H4 (cell line): ENCODE results near the gene DCBLD1. TPM values are rescaled to one million over a fixed set of nuclear protein-coding genes. Genes with fewer than 3 reads are reported as not detected.

ENCODE experiments used
- DNase-seq: peaks from one replicate; pipeline ENCODE4 v3.0.0-alpha.2; 2015; ENCODE audit warnings: low spot score
- total RNA-seq: library from RNA; depleted of rRNA; stranded (reverse); fragments of >200 nt; shearing (Covaris generic); gene quantifications from 2 replicates; pipeline ENCODE4 v1.2.3, GENCODE V29; 2014

The DCBLD1 gene
- total RNA-seq, 1 experiment from 2014 or later = 17.3 TPM

GRCh38 chr6:117530467-117531242 lies 48.2 kb downstream of the DCBLD1 start:
- no peak for DNase-seq

DNA sequence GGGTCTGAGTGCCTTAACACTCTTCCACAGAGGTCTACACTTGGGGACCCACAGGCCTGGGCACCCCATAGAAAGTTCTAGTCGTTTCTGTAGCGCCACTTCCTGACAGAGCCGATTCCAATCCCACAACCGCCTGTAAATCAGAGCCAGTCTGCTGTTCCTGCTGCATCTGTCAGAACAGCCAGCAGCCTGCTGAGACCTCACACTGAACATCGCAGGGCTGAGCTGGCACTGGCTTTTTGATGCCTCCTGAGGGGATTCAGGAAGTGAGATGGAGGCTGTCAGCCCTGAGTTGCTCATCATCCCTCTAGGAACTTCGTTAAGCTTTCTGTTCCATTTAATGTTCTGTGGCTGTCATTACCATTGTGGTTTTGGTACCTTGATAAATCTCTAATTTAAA lies 48.9 kb downstream of the DCBLD1 start:
- no peak for DNase-seq

GRCh38 chr6:117531809-117532725 lies 49.6 kb downstream of the DCBLD1 start:
- no peak for DNase-seq

DNA sequence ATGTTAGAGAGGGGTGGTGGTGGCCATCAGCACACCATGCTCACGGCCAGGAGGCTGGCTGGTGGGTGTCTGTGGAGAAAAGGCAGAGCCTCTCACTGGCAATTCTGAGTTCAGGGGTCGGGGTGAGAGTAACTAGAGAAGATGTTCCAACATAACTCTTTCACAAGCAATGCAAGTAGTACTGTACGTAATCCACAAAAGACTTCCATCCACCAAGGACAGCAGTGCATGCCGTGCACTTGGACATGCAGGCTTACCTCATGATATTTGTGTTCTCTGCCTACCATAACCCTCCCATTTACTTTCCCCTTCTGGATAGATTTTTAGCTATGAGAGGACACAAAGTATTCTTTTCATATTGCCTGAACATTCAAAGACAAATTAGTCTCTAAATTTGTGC lies 51.3 kb downstream of the DCBLD1 start:
- DNase-seq = no peak

DNA sequence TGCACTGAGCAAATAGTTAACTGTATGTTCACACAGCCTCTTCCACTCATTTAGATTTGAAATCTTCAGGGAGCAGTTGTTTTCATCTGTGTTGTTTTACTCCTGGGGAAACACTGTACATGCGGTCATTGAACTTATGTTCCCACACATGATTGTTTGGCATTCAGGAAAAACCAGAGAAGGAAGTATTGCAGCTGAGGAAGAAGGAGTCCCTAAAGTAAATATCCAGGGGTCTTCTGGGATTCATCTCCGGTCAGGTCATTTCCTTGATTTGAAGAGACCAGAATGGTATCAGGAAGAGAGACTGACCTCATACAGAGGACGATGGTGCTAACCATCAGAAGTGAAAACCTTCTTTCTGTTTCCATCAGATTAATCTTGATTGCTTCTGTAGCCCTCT lies 52.5 kb downstream of the DCBLD1 start:
- no peak for DNase-seq

GRCh38 chr6:117536317-117536716 lies 53.8 kb downstream of the DCBLD1 start:
- DNase-seq = no peak

GRCh38 chr6:117538615-117539014 lies 56.1 kb downstream of the DCBLD1 start:
- no peak for DNase-seq

GRCh38 chr6:117540670-117541069 lies 58.2 kb downstream of the DCBLD1 start:
- DNase-seq = no peak

GRCh38 chr6:117542493-117542892 lies 60.0 kb downstream of the DCBLD1 start:
- no peak for DNase-seq

GRCh38 chr6:117544716-117545115 lies 62.2 kb downstream of the DCBLD1 start:
- no peak for DNase-seq

DNA sequence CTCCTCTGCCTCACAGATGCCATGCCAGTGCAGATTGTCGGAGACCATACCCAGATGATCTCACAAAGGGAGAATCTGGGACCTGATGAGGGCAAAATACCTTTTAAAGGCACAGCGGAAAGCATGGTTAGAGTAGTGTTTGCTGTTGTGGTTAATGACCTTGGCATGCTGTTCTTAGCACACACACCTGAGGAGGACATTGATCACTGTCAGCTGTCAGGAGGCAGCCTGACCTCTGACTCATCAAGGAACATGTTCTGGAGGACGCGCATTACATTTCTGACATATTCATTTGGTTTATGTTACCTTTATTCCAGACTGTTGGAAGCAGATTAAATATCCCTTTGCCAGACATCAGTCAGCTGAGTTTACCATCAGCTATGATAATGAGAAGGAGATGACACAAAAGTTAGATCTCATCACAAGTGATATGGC lies 62.7 kb downstream of the DCBLD1 start:
- no peak for DNase-seq

DNA sequence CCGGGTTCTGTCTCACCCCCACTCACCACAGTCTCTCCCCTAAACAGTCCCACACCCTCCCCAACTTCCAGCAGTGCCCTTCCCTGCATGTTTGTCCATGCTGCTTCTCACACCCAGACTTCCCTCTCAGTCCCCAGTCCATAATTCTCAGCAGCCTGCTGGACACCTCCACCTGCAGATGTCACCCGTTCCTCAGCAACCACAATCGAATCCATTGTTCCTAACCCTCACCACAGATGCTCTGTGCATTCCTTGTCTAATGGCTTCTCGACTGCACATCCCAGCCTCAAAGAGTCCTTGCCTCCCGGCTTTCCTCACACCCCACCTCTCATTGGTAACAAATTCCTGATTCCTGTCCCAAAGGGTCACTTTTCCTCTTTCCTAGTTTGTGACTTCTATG lies 64.2 kb downstream of the DCBLD1 start:
- DNase-seq = no peak

DNA sequence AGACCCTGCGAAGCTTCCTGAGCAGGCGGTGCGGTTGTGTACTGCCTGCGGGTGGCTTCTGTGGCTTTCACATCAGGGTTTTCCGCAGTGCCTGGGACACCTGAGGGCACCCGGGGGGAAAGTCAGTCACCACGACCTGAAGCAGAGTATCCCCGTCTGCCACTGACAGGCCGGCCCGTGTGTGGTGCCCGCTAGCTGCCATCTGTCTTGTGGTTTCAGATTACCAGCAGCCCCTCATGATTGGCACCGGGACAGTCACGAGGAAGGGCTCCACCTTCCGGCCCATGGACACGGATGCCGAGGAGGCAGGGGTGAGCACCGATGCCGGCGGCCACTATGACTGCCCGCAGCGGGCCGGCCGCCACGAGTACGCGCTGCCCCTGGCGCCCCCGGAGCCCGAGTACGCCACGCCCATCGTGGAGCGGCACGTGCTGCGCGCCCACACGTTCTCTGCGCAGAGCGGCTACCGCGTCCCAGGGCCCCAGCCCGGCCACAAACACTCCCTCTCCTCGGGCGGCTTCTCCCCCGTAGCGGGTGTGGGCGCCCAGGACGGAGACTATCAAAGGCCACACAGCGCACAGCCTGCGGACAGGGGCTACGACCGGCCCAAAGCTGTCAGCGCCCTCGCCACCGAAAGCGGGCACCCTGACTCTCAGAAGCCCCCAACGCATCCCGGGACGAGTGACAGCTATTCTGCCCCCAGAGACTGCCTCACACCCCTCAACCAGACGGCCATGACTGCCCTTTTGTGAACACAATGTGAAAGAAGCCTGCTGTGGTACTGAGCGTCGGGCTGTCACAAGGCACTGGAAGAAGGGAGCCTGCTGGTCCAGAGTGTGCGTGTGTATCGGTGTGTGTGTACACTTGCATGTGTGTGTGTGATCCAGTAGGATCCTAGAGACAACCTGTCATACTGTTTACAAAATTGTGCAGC lies 65.5 kb downstream of the DCBLD1 start:
- no peak for DNase-seq

DNA sequence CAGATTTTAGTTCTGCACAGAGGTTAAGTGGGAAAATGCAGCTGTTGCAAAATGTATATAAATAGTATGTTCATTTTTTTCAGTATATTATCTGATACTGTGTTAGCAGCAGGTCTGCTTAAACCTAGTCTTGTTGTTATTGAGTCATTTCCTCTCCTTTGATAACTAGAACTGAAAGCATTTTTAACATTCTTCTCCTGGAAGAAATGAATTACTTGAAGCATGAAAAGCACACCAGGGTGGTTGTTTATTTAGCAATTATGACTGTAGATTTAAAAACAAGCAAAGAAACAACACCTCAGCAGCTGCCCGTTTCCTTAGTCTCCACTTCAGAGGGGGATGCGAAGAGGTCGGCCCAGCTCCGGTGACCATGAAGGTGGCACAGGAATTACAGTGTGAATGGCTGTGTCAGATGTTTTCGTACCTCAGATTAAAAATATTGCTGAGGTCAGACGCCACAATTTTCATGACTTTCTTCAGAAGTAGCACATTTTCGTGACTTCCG lies 66.4 kb downstream of the DCBLD1 start:
- DNase-seq = peak; percentile 29

DNA sequence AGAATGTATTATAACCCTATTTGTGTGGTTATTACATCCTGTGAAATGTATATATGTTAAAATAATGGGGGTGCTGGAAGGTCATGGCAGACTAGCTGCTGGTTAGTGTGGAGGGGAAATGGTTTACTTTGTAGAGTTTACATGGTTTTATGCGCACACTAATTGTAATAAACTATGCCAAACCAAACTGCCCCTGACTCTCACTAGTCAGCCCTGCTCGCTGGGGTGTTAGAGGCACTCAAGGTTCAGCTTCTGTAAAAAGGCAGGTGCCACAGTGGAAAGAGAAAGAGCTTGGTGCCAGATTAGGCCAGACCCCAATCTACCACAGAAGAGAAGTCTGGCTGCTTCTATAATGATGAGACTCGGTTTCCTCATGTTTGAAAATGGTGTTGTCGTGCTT lies 67.1 kb downstream of the DCBLD1 start:
- DNase-seq = no peak

GRCh38 chr6:117550078-117550600 lies 67.7 kb downstream of the DCBLD1 start:
- DNase-seq = no peak

- no peak for DNase-seq
These were observed 68.3 kb downstream of the DCBLD1 start for GRCh38 chr6:117550618-117551242.

DNA sequence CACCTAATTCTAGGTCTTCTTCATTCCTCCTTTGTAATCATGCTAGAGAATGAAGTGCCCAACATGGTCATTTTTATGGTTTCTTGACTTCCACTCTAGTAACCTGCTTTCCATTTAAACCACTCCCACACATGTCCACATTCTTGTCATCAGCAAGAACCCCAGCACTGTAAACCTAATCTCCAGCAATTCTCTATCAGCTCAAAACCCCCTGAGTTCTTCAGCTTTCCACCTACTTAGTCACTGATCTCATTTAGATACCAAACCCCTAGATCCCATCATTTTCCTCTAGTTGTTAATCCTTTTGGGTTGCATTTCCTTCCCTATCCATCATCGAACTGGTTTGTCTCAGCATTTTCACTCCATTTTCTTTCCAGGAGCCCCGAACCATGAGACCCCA lies 70.1 kb downstream of the DCBLD1 start:
- no peak for DNase-seq

- DNase-seq = no peak
These were observed 70.7 kb downstream of the DCBLD1 start for GRCh38 chr6:117553142-117553541.

DNA sequence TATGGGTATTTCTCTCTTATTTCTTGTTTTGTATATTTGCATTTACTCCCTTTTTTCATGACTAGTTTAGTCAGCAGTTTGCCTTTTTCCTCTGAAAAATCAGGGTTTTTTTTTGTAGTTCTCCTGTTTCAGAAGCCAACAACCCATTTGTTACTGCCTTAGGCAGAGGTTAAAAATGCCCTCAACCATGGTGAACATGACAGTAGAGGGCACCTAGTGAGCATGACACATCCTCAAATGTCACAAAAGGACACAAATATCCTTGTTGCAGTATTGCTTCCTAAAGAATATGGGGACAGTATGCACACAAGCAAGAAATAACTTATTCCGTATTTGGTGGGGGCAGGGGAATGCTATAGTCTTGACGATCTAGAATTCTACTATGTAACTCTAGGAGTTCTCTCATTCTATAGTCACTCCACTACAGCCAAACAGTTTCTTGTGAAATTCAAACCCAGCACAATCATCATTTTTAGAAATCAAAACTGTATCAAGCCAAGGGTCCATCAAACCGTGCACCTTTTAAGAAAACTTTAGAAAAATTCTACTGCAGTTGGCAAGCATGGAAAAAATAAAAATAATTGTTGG lies 72.9 kb downstream of the DCBLD1 start:
- DNase-seq = no peak
